HG03558 (cell line): ENCODE results near the gene KIF26B.

ENCODE experiments used
- ATAC-seq: cut with Tn5 transposase; IDR thresholded peaks from one replicate; pipeline ENCODE4 v1.9.1; 2021; ENCODE audit warnings: moderate number of reproducible peaks; ENCODE audit not compliant: unreplicated experiment; ENCODE audit errors: extremely low read depth

The KIF26B gene

GRCh38 chr1:245131026-245131393, 23.8 kb upstream of the KIF26B start:
- no peak for ATAC-seq

- no peak for ATAC-seq
These were observed 22.0 kb upstream of the KIF26B start for GRCh38 chr1:245132771-245133170.

- ATAC-seq = no peak
These were observed 20.6 kb upstream of the KIF26B start for GRCh38 chr1:245133995-245134715.

GRCh38 chr1:245142171-245142798, 12.5 kb upstream of the KIF26B start:
- ATAC-seq = no peak

GRCh38 chr1:245142976-245143375, 11.8 kb upstream of the KIF26B start:
- ATAC-seq = no peak

- ATAC-seq = no peak
These were observed 10.9 kb upstream of the KIF26B start for GRCh38 chr1:245143849-245144248.

- no peak for ATAC-seq
These were observed 6.7 kb upstream of the KIF26B start for GRCh38 chr1:245148069-245148468.

GRCh38 chr1:245148861-245149260, 5.9 kb upstream of the KIF26B start:
- ATAC-seq = no peak

- ATAC-seq = no peak
These were observed 1.7 kb upstream of the KIF26B start for GRCh38 chr1:245153081-245153551.

GRCh38 chr1:245153552-245154428, 995 bp upstream of the KIF26B start:
- no peak for ATAC-seq

GRCh38 chr1:245155272-245156040, 671 bp downstream of the KIF26B start:
- no peak for ATAC-seq

GRCh38 chr1:245156041-245156735, 1.4 kb downstream of the KIF26B start:
- peak; percentile 89 for ATAC-seq

- no peak for ATAC-seq
These were observed 2.1 kb downstream of the KIF26B start for GRCh38 chr1:245156736-245157505.

GRCh38 chr1:245158913-245159312, 4.1 kb downstream of the KIF26B start:
- ATAC-seq = no peak

GRCh38 chr1:245160288-245160687, 5.5 kb downstream of the KIF26B start:
- no peak for ATAC-seq

GRCh38 chr1:245160741-245161400, 6.1 kb downstream of the KIF26B start:
- no peak for ATAC-seq

- ATAC-seq = no peak
These were observed 7.1 kb downstream of the KIF26B start for GRCh38 chr1:245161866-245162265.

- ATAC-seq = no peak
These were observed 11.7 kb downstream of the KIF26B start for GRCh38 chr1:245166471-245166885.
